Mononuclear cell (primary cell): ENCODE data around the gene MAOA. TPM values are rescaled to one million over a fixed set of nuclear protein-coding genes. Genes with fewer than 3 reads are reported as not detected.

Experiments used
- H3K27me3 ChIP-seq: 2 replicates; pipeline ENCODE4 v1.6.0; 2011; ENCODE audit warnings: low read length, control low read depth; ENCODE audit not compliant: insufficient read depth
- H3K4me1 ChIP-seq: 2 replicates; pipeline ENCODE4 v1.5.1; 2011; ENCODE audit warnings: mild to moderate bottlenecking, low read length, control low read depth; ENCODE audit not compliant: insufficient read depth
- H3K4me3 ChIP-seq: 2 replicates; pipeline ENCODE4 v1.5.1; 2011; ENCODE audit warnings: mild to moderate bottlenecking, low read length, moderate library complexity
- H3K9me3 ChIP-seq: 2 replicates; pipeline ENCODE4 v1.5.1; 2011; ENCODE audit warnings: low read depth, mild to moderate bottlenecking, control low read depth, low read length
- total RNA-seq: library from RNA; depleted of rRNA; stranded (reverse); fragments of >200 nt; gene quantifications from one replicate; pipeline ENCODE4 v1.2.3, GENCODE V29; 2012

The MAOA gene
- total RNA-seq, 1 donor, result 0.31 TPM

DNA sequence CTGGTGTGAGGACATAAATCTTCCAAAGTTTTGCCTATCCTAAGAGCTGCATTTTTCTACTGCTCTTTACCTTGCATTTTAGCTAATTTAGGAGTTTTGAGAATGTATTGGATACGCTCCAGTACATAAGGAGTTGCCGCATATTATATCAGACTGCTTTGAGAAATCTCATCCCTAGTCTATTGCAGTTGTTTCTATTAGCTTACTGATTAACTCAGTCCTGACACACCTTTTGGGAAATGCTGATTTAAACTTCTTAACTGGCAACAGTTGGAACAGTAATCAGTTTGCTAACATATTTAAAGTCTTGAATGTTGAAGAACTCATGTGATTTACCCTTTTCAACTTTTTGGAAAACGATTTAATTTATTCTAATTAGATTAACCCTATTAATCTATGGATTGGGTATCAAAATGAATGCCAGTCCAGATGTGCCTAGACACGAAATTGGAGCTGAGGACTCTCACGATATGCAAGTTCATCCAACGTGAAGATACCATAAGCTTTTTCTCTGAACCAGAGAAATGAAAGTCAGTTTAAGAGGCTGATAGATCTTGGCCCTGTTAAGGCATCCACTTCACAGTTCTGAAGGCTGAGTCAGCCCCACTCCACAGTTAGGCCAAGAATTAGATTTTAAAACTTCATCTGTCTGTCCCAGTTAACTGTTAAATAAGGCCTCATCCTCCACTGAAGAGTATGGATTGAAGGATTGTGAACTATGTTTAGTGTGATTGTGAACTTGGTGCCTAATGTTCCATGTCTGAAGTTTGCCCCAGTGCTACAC lies 90.0 kb downstream of the MAOA start:
- Histone ChIP-seq H3K9me3 (no peaks in the 10 kb centered on the region), H3K4me1 (peaks cover 4% of the 10 kb centered on the region), H3K27me3 (no peaks in the 10 kb centered on the region), H3K4me3 (no peak overlapping the region)

DNA sequence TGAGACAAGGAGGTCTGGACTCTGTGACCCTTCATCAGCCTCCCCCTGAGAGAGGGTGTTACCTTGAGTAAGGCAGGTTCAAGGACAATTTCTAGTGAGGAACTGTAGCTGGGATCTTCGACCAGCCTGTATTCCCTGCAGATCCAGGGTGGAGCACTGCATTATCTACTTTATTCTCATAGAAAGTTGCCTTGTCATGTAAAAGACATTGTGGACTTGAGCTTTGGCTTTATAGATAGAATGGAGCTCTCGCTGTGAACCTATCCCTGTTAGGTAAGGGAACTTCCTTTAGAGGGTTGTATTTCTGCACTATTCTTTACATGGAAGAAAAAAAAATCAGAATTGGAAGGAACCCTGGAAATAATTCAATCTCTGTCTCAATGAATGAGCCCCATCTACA lies 91.4 kb downstream of the MAOA start:
- H3K27me3 ChIP-seq, result no peaks in the 10 kb centered on the region
- H3K9me3 ChIP-seq, result no peaks in the 10 kb centered on the region
- no peak overlapping the region for H3K4me3 ChIP-seq
- H3K4me1 ChIP-seq, result peaks cover 4% of the 10 kb centered on the region

DNA sequence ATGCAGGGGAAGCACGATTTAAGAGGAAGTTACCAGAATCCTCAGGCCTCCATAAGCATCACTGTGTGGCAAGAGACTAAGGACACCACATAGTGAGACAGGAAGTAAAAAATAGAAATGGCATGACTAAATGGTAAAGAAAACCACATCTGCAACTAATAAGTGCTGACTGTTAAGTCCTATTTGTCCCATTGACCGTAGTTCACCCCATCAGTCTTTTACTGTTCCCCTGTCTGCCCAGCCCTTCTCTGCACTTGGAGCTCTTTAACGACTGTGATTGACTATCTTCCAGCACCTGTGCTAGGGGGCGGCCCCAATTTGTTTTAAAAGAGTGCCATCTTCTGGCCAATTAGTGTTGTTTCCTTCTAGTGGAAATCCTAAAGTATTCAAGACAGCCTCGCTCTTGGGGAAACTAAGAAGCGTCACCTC lies 94.2 kb downstream of the MAOA start:
- Histone ChIP-seq H3K4me3 (no peak overlapping the region), H3K4me1 (peaks cover 4% of the 10 kb centered on the region), H3K9me3 (no peaks in the 10 kb centered on the region), H3K27me3 (no peaks in the 10 kb centered on the region)

DNA sequence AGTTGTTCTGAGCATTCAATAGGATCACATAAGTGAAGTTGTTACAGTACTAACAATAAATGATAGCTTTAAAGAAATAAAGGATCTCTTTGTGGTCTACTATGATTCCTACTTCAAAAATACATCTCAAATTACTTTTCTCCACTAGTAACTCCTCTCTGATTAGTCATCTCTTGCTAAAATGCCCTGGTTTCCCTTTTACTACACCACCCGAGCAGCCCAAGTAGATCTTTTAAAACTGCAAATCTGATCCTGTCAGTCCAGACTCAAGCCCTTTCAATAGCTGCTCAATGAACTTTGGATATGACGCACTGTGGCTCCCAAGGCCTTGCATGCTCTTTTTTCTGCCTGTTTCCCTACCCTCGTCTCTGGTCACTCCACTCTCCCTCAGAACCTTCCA lies 97.5 kb downstream of the MAOA start:
- Histone ChIP-seq H3K27me3 (no peaks in the 10 kb centered on the region), H3K9me3 (no peaks in the 10 kb centered on the region), H3K4me1 (peaks cover 4% of the 10 kb centered on the region), H3K4me3 (no peak overlapping the region)

- H3K9me3 ChIP-seq, result no peaks in the 10 kb centered on the region
- H3K27me3 ChIP-seq, result no peaks in the 10 kb centered on the region
- H3K4me1 ChIP-seq, result no peaks in the 10 kb centered on the region
- no peak overlapping the region for H3K4me3 ChIP-seq
Observed at GRCh38 chrX:43756076-43756475, 100.0 kb downstream of the MAOA start.

GRCh38 chrX:43758044-43758443 lies 101.9 kb downstream of the MAOA start:
- Histone ChIP-seq H3K4me1 (no peaks in the 10 kb centered on the region), H3K9me3 (no peaks in the 10 kb centered on the region), H3K27me3 (no peaks in the 10 kb centered on the region), H3K4me3 (no peak overlapping the region)

- H3K4me3 ChIP-seq, result no peak overlapping the region
- H3K9me3 ChIP-seq, result no peaks in the 10 kb centered on the region
- H3K4me1 ChIP-seq, result no peaks in the 10 kb centered on the region
- no peaks in the 10 kb centered on the region for H3K27me3 ChIP-seq
Observed at GRCh38 chrX:43785930-43786591, 130.0 kb downstream of the MAOA start.

Other genes starting within 250 kb of the MAOA start
- gene MAOB, start 226.2 kb downstream of the MAOA start, total RNA-seq, result 0.10 TPM